ENCODE results near the gene NMRK2.
"Not testable (repeated sequence)": the region's sequence is repeated elsewhere in the genome, so short reads cannot be mapped to it uniquely, and the experiment has no call there.

The NMRK2 gene, protein sequence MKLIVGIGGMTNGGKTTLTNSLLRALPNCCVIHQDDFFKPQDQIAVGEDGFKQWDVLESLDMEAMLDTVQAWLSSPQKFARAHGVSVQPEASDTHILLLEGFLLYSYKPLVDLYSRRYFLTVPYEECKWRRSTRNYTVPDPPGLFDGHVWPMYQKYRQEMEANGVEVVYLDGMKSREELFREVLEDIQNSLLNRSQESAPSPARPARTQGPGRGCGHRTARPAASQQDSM

DNA sequence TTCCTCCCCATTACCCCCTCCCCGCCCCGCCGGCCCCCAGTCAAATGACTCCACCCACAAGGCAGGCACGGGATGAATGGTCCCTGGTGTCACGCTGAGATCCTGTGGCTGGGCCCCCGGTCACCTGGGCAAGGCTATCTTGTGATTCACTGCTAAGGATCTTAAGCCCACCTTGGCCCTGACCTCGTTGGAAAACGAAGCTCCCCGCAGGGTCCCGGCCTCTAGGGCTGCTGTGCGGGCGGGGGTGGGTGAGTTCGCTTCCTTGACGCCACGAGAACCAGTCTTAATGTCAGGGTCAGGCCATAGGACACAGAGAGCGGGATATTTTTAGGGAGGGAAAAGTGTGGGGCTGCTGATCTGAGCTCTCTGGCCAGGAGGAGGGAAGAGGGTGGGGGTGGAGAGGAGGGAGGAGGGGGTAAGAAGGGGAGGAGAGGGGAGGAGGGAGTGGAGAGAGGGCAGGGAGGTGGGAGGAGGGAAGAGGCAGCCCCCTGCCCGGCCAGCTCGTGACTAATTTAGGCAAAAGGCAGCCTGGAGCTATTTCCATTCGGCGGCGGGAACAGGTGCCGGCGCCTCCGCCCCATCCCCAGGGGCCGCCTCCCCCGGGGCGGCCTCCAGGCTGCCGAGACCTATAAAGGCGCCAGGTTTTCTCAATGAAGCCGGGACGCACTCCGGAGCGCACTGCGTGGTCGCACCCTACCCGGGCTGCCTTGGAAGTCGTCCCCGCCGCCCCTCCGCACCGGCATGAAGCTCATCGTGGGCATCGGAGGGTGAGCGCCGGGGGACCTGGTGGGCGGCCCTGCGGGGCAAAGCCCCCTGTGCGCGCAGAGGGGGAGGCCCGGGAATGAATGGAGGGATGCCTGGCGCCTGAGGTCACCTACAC, at the start of gene NMRK2:
Gene NMRK2 (plus strand): TSS at position 139 of the 880 bp plus-strand sequence. CDS start 603 bp downstream, at position 742.
- DNase-seq (ENCODE audit: low spot score), result peak; percentile 45

DNA sequence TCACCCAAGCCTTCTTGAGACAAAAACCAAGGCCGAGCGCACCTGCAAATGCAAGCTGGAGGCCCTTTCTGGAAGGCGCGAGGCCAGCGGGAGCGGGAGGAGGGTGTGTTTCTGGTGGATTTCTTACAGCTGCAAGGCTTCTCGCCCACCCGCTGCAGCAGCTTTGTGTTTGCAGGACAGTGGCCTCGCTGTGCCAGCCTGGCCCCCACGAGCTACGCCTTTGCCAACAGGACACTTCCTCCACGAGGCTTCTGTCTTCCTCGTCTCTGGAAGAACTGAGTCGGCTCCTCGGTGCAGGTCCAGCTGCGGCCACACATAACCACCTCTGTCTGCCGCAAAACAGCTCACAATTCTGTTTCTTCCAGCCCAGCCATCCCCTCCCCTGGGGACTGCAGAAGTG, 42.3 kb upstream of the NMRK2 start:
- TF ChIP-seq, protein P1, sequence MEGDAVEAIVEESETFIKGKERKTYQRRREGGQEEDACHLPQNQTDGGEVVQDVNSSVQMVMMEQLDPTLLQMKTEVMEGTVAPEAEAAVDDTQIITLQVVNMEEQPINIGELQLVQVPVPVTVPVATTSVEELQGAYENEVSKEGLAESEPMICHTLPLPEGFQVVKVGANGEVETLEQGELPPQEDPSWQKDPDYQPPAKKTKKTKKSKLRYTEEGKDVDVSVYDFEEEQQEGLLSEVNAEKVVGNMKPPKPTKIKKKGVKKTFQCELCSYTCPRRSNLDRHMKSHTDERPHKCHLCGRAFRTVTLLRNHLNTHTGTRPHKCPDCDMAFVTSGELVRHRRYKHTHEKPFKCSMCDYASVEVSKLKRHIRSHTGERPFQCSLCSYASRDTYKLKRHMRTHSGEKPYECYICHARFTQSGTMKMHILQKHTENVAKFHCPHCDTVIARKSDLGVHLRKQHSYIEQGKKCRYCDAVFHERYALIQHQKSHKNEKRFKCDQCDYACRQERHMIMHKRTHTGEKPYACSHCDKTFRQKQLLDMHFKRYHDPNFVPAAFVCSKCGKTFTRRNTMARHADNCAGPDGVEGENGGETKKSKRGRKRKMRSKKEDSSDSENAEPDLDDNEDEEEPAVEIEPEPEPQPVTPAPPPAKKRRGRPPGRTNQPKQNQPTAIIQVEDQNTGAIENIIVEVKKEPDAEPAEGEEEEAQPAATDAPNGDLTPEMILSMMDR (IDR thresholded peaks at IDR 0.05; ENCODE audit: extremely low read depth, missing control alignments), result no peak
- no peak for DNase-seq (ENCODE audit: low spot score)

More for the DNA sequence above, at the start of gene NMRK2:
- TF ChIP-seq, protein P1 (IDR thresholded peaks at IDR 0.05; ENCODE audit: extremely low read depth, missing control alignments), result no peak

DNA sequence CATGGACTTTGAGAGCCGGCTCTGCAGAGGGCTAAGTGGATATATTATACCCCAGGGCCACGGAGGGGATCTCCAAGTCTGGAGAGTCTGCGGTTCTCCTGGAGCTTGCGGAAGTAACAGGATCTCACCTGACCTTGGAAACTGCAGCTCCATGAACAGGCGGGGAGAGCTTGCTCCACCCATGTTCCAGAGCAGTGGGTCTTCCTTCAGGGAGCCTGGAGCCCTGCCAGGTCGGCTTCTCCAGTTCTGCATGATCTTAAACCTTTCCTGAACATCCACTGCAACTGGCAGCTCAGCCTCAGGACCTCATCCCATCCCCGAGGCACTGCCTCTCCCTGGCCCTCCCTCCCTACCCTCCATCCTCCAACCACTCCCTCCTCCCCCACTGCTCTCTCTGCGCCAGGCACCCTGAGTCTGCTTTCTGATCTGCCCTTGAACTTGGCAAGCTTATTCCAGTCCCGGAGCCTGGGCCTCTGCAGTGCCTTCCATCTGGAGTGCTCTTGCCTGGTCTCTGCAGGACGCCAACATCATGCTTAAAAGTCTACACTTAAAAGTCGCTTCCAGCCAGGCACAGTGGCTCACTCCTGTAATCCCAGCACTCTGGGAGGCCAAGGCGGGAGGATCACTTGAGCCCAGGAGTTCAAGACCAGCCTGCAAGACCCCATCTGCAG, 39.2 kb upstream of the NMRK2 start:
- TF ChIP-seq, protein P1 (IDR thresholded peaks at IDR 0.05; ENCODE audit: extremely low read depth, missing control alignments), result no peak
- DNase-seq (ENCODE audit: low spot score), result no peak

DNA sequence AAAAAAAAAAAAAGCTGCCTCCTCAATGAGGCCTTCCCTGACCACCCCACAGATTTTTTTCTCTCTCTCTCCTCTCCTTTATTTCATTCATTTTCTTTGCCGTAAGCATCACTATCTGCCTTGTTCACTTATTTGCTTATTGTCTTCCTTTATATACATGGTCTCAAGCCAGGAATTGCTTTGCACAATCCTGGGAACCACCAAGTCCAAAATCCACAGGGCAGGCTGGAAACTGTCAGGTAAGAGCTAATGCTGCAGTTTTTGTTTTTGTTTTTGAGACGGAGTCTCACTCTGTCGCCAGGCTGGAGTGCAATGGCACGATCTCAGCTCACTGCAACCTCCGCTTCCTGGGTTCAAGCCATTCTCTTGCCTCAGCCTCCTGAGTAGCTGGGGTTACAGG, 37.9 kb upstream of the NMRK2 start:
- not testable (repeated sequence) for DNase-seq (ENCODE audit: low spot score)

DNA sequence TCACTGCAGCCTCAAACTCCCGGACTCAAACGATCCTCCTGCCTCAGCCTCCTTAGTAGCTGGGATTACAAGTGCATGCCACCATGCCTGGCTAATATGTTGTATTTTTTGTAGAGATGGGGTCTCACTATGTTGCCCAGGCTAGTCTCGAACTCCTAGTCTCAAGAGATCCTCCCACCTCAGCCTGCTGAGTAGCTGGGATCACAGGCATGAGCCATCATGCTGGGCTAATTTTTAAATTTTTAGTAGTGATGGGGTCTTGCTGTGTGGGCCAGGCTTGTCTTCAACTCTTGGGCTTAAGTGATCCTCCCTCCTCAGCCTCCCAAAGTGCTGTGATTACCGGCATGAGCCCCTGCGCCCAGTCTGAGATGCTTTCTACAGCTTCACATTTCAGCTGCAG, 37.1 kb upstream of the NMRK2 start:
- TF ChIP-seq, protein P1 (IDR thresholded peaks at IDR 0.05; ENCODE audit: extremely low read depth, missing control alignments), result no peak
- no peak for DNase-seq (ENCODE audit: low spot score)

DNA sequence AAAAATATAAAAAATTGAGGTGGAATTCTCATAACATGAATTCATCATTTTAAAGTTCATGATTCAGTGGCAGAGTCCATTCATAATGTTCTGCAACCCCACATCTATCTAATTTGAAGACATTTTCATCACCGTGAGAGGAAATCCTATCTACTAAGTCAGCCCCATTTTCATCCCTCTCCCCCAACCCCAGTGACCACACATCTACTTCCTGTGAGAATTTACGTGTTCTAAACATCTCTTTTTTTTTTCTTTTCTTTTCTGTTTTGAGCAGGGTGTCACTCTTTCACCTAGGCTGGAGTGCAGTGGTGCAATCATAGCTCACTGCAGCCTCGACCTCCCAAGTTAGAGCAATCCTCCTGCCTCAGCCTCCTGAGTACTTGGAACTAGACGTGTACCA, 34.9 kb upstream of the NMRK2 start:
- TF ChIP-seq, protein P1 (IDR thresholded peaks at IDR 0.05; ENCODE audit: extremely low read depth, missing control alignments), result no peak
- no peak for DNase-seq (ENCODE audit: low spot score)

DNA sequence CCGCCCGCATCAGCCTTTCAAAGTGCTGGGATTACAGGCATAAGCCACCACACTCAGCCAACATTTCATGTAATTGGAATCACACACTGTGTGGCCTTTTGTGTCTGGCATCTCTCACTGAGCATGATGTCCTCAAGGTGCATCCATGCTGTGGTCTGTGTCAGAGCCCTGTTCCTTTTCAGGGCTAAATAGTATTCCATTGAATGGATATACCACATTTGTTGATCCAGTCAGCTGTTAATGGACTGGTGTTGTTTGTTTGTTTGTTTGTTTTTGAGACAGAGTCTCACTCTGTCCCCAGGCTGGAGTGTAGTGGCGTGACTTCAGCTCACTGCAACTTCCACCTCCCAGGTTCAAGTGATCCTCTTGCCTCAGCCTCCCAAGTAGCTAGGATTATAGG, 34.4 kb upstream of the NMRK2 start:
- TF ChIP-seq, protein P1 (IDR thresholded peaks at IDR 0.05; ENCODE audit: extremely low read depth, missing control alignments), result no peak
- no peak for DNase-seq (ENCODE audit: low spot score)

All from GM20000 (cell line).